Mucosa of descending colon (tissue), 3 donors: ENCODE measurements around the gene IVNS1ABP. TPM values are rescaled to one million over a fixed set of nuclear protein-coding genes. Genes with fewer than 3 reads are reported as not detected.

Experiments
- ATAC-seq: fragments of 200-7000 bp; cut with Tn5 transposase; one replicate; pipeline ENCODE4 v1.9.1; 2020; ENCODE audit warnings: mild to moderate bottlenecking, moderate library complexity
- DNase-seq, 3 donors: peaks; one replicate each; pipeline ENCODE4 v3.0.0-alpha.2; 2020
- H3K36me3 ChIP-seq: fragments of 200-600 bp; one replicate; pipeline ENCODE4 v1.8.0; 2021; ENCODE audit warnings: low read depth, mild to moderate bottlenecking
- H3K4me1 ChIP-seq: fragments of 200-600 bp; one replicate; pipeline ENCODE4 v1.8.0; 2021; ENCODE audit warnings: low read depth, mild to moderate bottlenecking
- H3K4me3 ChIP-seq: fragments of 200-600 bp; one replicate; pipeline ENCODE4 v1.8.0; 2021; ENCODE audit warnings: mild to moderate bottlenecking
- H3K9me3 ChIP-seq: fragments of 200-600 bp; one replicate; pipeline ENCODE4 v1.8.0; 2021; ENCODE audit warnings: mild to moderate bottlenecking
- intact Hi-C, 2 donors: fragments of 100-400 bp; cut with DNase I in 1 of 2; cut with micrococcal nuclease in 1 of 2; formaldehyde crosslinking; loops; one replicate each; pipeline versions ENCODE4 v1.11.0 to v1.11.1; 2022; cut with DNase I, micrococcal nuclease
- total RNA-seq, 3 donors: library from RNA; stranded (reverse); fragmentation: NEBNext Ultra II Directional in 2 of 3; extraction: Animal tissue kit (Norgen Biotek cat#: 25700) in 2 of 3; gene quantifications; one replicate each; pipeline versions ENCODE4 v1.2.1 to v1.2.4, GENCODE V29; 2021 to 2023
- TF ChIP-seq, protein P1 (sequence below): fragments of 200-600 bp; IDR thresholded peaks from one replicate; pipeline ENCODE4 v1.8.0; 2022; ENCODE audit warnings: antibody characterized with exemption, mild to moderate bottlenecking
- donor health status: DM: no; HTN: no; CAD: no; lungs with moderate emphysema.
- donor health status: DM: no; HTN: no; CAD: no.
- donor health status: DM: no; HTN: yes; CAD: no.

Gene IVNS1ABP
- total RNA-seq, 3 donors from 2014 or later: 111 to 213 (median 138) TPM

DNA sequence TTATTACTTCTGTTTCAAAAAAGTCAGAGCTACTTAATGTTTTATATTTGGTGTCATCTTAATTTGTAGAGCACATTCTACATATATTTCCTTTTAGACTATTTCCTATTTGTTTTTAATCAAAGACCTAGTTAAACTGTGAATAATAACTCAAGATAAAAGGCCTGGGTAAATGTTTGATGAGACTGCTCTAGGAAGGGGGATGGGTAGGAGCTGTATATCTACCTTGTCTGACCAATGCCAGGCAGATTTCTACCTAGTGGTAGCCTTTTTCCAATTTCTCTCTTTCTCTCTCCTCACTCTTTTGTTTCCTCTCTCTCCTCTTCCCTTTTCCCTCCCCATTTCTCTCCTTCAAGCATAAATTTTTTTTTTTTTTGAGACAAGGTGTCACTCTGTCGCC is 31.9 kb upstream of the IVNS1ABP start:
- ATAC-seq: no peak
- H3K4me3 ChIP-seq: no peak overlapping the region

DNA sequence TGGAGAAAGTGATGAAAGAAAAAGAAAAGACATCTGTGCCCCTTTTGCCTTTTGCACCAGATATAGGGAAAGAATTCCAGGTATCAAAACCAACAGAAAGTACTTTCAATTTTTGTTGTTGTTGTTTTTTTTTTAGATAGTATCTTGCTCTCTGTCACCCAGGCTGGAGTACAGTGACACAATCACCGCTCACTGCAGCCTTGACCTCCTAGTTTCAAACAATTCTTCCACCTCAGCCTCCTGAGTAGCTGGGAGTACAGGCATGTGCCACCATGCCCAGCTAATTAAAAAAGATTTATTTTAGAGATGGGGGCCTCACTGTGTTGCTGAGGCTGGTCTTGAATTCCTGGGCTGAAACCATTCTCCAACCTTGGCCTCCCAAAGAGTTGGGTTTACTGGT is 31.3 kb upstream of the IVNS1ABP start:
- TF ChIP-seq, protein P1, sequence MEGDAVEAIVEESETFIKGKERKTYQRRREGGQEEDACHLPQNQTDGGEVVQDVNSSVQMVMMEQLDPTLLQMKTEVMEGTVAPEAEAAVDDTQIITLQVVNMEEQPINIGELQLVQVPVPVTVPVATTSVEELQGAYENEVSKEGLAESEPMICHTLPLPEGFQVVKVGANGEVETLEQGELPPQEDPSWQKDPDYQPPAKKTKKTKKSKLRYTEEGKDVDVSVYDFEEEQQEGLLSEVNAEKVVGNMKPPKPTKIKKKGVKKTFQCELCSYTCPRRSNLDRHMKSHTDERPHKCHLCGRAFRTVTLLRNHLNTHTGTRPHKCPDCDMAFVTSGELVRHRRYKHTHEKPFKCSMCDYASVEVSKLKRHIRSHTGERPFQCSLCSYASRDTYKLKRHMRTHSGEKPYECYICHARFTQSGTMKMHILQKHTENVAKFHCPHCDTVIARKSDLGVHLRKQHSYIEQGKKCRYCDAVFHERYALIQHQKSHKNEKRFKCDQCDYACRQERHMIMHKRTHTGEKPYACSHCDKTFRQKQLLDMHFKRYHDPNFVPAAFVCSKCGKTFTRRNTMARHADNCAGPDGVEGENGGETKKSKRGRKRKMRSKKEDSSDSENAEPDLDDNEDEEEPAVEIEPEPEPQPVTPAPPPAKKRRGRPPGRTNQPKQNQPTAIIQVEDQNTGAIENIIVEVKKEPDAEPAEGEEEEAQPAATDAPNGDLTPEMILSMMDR: no peak
- intact Hi-C loops: no loop called here

More for the DNA sequence above, 31.9 kb upstream of the IVNS1ABP start:
- intact Hi-C loops: no loop called here
- no peak for DNase-seq
- H3K9me3 ChIP-seq: no peaks in the 10 kb centered on the region
- H3K36me3 ChIP-seq: no peaks in the 10 kb centered on the region
- TF ChIP-seq, protein P1: no peak
- peaks cover 11% of the 10 kb centered on the region for H3K4me1 ChIP-seq

DNA sequence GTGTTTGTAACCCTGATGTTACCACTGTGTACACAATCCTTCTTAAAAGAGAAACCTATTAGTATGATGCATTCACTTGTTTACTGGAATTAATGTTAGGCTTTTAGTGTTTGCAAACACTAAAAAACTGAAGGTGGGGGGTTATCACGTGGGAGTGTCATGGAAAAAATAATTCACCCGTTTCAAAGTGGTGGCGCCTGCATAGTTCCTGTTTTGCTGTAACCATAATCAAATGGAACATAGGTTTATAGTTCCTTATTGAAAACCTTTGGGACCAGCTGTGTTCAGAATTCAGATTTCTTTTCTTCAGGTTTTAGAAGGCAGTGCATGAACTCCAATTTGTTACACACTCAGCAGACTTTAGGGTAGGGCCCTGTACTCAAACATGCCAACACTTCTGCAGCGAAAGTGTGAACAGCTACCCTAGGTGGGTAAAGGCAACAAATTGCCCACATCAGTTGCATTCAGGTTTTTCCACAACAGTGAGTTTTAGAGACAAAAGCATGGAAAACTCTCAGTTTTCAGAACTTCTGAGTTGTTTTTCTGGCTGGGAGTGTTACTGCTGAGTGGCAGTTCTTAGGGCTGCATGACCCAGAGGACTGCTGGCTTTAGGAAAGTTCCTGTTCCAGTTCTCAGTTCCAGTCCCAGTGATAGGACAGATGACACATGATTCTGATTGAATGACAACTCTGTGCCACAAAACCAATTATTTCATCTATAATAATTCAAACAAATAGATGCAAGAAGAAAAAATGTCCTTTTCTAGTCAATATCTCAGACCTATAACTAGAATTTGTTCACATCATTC is 29.1 kb upstream of the IVNS1ABP start:
- TF ChIP-seq, protein P1: no peak
- DNase-seq: no peak
- peak; percentile 17 for ATAC-seq
- intact Hi-C loops: no loop called here
- Histone ChIP-seq H3K4me1 (peaks cover 11% of the 10 kb centered on the region), H3K9me3 (no peaks in the 10 kb centered on the region), H3K36me3 (no peaks in the 10 kb centered on the region), H3K4me3 (no peak overlapping the region)

More for the DNA sequence above, 31.3 kb upstream of the IVNS1ABP start:
- DNase-seq: no peak
- no peak overlapping the region for H3K4me3 ChIP-seq
- H3K4me1 ChIP-seq: peaks cover 11% of the 10 kb centered on the region
- H3K9me3 ChIP-seq: no peaks in the 10 kb centered on the region
- H3K36me3 ChIP-seq: no peaks in the 10 kb centered on the region
- ATAC-seq: no peak

DNA sequence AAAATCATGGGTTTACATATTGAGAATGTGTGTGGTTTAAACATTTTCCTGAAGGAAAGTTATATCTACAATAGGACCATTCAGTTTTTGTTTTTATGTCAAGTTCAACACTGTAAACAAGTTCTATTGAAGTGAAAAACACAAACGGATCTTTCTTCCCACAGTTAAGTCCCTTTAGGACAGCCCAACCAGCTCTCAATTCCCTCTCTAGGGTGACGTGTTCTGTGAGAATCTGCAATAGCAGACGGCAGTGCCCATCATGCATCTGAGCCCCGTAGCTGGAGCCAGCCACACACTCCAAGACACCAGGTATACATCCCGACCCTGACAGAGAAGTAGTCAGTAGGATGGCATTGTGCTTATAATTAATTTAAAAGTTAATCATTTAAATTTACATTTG is 26.3 kb upstream of the IVNS1ABP start:
- ATAC-seq: no peak
- Histone ChIP-seq H3K4me3 (no peak overlapping the region), H3K4me1 (no peaks in the 10 kb centered on the region), H3K9me3 (no peaks in the 10 kb centered on the region), H3K36me3 (no peaks in the 10 kb centered on the region)
- intact Hi-C loops: no loop called here
- TF ChIP-seq, protein P1: no peak
- DNase-seq: no peak

DNA sequence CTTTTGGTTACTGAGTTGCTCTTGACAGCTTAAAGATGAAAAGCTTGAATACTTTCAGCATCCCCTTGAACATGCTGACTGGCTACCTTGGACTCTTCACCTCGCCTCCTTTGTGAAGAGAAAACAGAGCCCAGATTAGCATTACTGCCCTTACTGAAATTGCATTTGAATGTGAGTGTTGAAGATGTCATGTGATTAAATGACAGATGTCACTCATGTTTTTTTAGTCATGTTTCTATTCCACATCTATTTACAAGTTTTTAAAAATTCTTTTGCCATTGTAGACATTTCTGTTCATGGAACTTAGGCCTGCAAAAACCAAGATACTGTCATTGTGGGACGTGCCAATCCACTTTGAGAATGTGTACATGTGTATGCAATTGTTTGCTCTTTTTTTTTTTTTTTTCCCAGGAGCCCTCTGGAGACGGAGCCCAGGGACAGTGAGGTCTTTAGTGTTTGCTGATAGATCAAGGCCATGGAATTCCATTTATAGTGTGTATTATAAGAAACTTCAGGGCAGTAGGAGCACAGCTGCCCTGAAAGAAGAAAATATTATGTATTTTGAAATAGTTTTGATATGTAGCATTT is 25.7 kb upstream of the IVNS1ABP start:
- Histone ChIP-seq H3K36me3 (no peaks in the 10 kb centered on the region), H3K9me3 (no peaks in the 10 kb centered on the region), H3K4me3 (no peak overlapping the region), H3K4me1 (no peaks in the 10 kb centered on the region)
- ATAC-seq: no peak
- TF ChIP-seq, protein P1: no peak
- intact Hi-C loops: no loop called here
- DNase-seq: no peak
